Measurements from ENCODE around the gene RSPH10B2.
"Not testable (repeated sequence)": the region's sequence is repeated elsewhere in the genome, so short reads cannot be mapped to it uniquely, and the experiment has no call there.

The RSPH10B2 gene

DNA sequence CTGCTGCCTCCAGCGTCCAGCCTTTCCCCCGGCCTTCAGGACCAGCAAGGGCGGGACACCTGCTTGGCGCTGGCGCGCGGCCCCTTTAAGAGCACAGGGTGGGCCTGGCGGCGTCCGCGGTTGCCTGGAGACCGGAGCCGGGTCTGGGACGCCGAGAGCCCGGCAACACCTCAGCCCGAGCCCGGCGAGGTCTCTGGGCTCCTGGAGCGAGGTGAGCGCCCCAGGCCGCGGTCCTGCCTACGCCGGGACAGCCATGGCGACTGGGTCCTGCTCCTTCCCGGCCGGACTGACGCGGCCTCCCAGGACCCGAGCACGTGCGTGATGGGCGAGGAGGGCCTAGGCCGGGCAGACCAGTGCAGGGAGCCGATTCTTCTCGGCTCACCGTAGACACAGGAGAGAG lies at the start of gene RSPH10B2:
Gene RSPH10B2 (plus strand): TSS at position 140 of the 400 bp plus-strand sequence. CDS start 3,575 bp downstream, outside the sequence.
- H3K4me3 ChIP-seq (ENCODE audit: low read length); DNase-seq (ENCODE audit: low read depth): not testable (repeated sequence)

GRCh38 chr7:6705959-6706665 lies 47.8 kb upstream of the RSPH10B2 start:
- DNase-seq (ENCODE audit: low read depth), result peak; percentile 40

DNA sequence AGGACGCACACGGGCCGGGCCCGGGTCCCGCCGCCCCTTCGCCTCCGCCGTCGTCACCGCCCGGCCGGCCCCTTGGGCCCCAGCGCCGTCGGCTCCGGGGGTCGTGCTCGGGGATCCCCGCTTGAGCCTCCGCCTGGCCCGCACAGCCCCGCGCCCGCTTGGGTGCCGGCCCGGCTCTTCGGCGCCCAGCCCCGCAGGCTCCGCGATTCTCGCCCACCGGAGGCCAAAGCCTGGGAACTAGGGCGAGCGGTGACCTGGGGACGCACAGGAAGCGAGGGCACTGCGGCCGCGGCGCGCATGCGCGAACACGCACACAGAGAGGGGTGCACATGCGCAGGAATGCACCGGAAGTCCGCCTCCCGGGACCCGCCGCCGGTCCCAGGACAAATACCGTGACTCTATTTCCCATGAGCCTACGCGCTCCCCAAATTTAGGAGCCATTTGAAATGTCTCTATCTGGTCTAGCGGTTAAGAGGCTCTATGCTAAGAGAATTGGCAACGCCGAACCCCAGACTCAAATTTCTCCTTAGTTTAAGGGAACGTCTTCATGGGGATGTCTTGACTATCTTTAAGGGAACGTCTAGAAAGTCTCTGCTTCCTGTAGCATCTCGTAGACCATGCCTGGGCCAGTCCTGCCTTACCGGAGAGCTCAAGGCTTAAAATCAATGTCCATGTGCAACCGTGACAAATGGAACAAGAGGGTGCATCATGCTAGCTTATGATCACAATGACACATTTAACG lies 47.1 kb upstream of the RSPH10B2 start, which contains the start of gene ZNF12:
Gene ZNF12 (minus strand): TSS at position 282 of the 742 bp plus-strand sequence. CDS start 1,774 bp downstream, outside the sequence.
- H3K4me3 ChIP-seq (ENCODE audit: low read length), result peak within 1 kb of the TSS; percentile 82
- TF ChIP-seq CTCF (IDR thresholded peaks at IDR 0.05; ENCODE audit: insufficient read depth, low read depth, low read length, missing control alignments), result no peak

More at GRCh38 chr7:6705959-6706665, 47.8 kb upstream of the RSPH10B2 start:
- H3K4me3 ChIP-seq (ENCODE audit: low read length), result peak overlapping the region; percentile 82
- TF ChIP-seq CTCF (IDR thresholded peaks at IDR 0.05; ENCODE audit: insufficient read depth, low read depth, low read length, missing control alignments), result no peak

GRCh38 chr7:6708304-6708703 lies 45.6 kb upstream of the RSPH10B2 start:
- no peak overlapping the region for H3K4me3 ChIP-seq (ENCODE audit: low read length)
- no peak for DNase-seq (ENCODE audit: low read depth)
- no peak for TF ChIP-seq CTCF (IDR thresholded peaks at IDR 0.05; ENCODE audit: insufficient read depth, low read depth, low read length, missing control alignments)

More for the DNA sequence above, 47.1 kb upstream of the RSPH10B2 start, which contains the start of gene ZNF12:
- DNase-seq (ENCODE audit: low read depth), result peak; percentile 92

DNA sequence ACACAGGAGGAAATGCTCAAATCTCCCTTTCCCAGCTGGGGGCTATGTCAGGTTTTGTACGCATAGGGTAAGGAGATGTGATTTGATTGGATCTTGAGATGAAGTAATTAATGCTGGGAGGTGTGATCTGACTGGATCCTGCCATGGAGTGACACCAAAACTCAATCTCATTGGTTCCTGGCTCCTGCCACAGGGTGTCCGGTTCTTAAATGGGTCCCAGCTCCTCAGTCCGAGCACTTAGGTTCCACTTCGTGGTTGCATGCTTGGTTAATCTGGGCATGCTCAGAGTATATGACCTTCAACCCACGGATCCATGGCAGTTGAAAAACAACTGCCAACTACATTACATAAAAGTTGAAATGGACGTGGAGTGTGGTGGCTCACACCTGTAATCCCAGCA lies 44.1 kb upstream of the RSPH10B2 start:
- no peak for TF ChIP-seq CTCF (IDR thresholded peaks at IDR 0.05; ENCODE audit: insufficient read depth, low read depth, low read length, missing control alignments)
- no peak for DNase-seq (ENCODE audit: low read depth)
- H3K4me3 ChIP-seq (ENCODE audit: low read length), result no peak overlapping the region

GRCh38 chr7:6714360-6714759 lies 39.5 kb upstream of the RSPH10B2 start:
- DNase-seq (ENCODE audit: low read depth), result no peak
- no peak for TF ChIP-seq CTCF (IDR thresholded peaks at IDR 0.05; ENCODE audit: insufficient read depth, low read depth, low read length, missing control alignments)
- H3K4me3 ChIP-seq (ENCODE audit: low read length), result no peak overlapping the region

DNA sequence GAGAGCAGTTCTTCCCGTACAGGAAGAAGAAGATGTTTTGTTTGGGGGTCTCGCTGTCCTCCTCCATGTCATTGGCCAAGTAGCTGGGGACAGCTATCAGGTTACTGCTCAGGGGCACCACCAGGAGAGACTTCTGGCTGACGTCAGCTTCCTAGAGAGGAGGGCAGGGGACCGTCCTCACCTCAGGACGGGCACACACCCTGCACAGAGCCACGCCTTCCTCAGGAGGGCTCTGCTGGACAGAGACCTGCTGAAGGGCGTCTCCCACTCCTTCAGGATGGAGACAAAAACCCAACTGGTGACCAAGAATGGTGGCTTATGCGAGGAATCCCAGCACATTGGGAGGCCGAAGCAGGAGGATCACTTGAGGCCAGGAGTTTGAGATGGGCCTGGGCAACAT lies 38.0 kb upstream of the RSPH10B2 start:
- DNase-seq (ENCODE audit: low read depth), result not testable (repeated sequence)

More for the DNA sequence above, 38.0 kb upstream of the RSPH10B2 start:
- H3K4me3 ChIP-seq (ENCODE audit: low read length), result not testable (repeated sequence)
